Mesendoderm (in vitro differentiated cells): Measurements from ENCODE around the gene FPR2.

Experiments used
- DNase-seq: peaks from one replicate; pipeline ENCODE4 v3.0.0; 2013
- H2AK5ac ChIP-seq: 2 replicates; pipeline ENCODE4 v1.6.1; 2013; ENCODE audit warnings: low read length, inconsistent platforms
- H2BK120ac ChIP-seq: 2 replicates; pipeline ENCODE4 v1.6.1; 2013; ENCODE audit warnings: low read depth, mild to moderate bottlenecking, low read length, moderate library complexity, mixed read lengths
- H2BK15ac ChIP-seq: replicated peaks from 2 replicates; pipeline ENCODE4 v1.6.1; 2013; ENCODE audit warnings: low read depth, mild to moderate bottlenecking, moderate library complexity
- H2BK5ac ChIP-seq: 2 replicates; pipeline ENCODE4 v1.6.1; 2013; ENCODE audit warnings: low read length, inconsistent platforms
- H3K18ac ChIP-seq: 2 replicates; pipeline ENCODE4 v1.6.1; 2013; ENCODE audit warnings: mild to moderate bottlenecking, low read length, mixed read lengths
- H3K23ac ChIP-seq: one replicate; pipeline ENCODE4 v1.6.1; 2013; ENCODE audit warnings: low read length
- H3K27ac ChIP-seq: 2 replicates; pipeline ENCODE4 v1.5.1; 2013; ENCODE audit warnings: low read depth, mild to moderate bottlenecking, inconsistent platforms, low read length, moderate library complexity
- H3K27me3 ChIP-seq: 2 replicates; pipeline ENCODE4 v1.6.1; 2013; ENCODE audit warnings: low read length, control low read depth, mild to moderate bottlenecking, inconsistent platforms; ENCODE audit not compliant: insufficient read depth, poor library complexity
- H3K36me3 ChIP-seq: 2 replicates; pipeline ENCODE4 v1.6.1; 2013; ENCODE audit warnings: low read length, inconsistent platforms; ENCODE audit not compliant: control insufficient read depth, insufficient read depth
- H3K4ac ChIP-seq: one replicate; pipeline ENCODE4 v1.6.1; 2013; ENCODE audit warnings: low read depth, mild to moderate bottlenecking, low read length, moderate library complexity
- H3K4me1 ChIP-seq: 2 replicates; pipeline ENCODE4 v1.6.1; 2013; ENCODE audit warnings: low read depth, low read length, inconsistent platforms; ENCODE audit not compliant: control insufficient read depth
- H3K4me2 ChIP-seq: 2 replicates; pipeline ENCODE4 v1.6.1; 2013; ENCODE audit warnings: low read length
- H3K4me3 ChIP-seq: 2 replicates; pipeline ENCODE4 v1.5.1; 2013; ENCODE audit warnings: mild to moderate bottlenecking, low read length
- H3K56ac ChIP-seq: one replicate; pipeline ENCODE4 v1.6.1; 2013; ENCODE audit warnings: low read length
- H3K79me1 ChIP-seq: 2 replicates; pipeline ENCODE4 v1.6.1; 2013; ENCODE audit warnings: low read length, inconsistent platforms
- H3K79me2 ChIP-seq: 2 replicates; pipeline ENCODE4 v1.6.1; 2013; ENCODE audit warnings: mild to moderate bottlenecking, low read length; ENCODE audit not compliant: control insufficient read depth, insufficient read depth
- H3K9ac ChIP-seq: 2 replicates; pipeline ENCODE4 v1.6.1; 2013; ENCODE audit warnings: low read length, inconsistent platforms
- H4K5ac ChIP-seq: one replicate; pipeline ENCODE4 v1.6.1; 2013; ENCODE audit warnings: low read length
- H4K8ac ChIP-seq: one replicate; pipeline ENCODE4 v1.6.1; 2013; ENCODE audit warnings: low read depth, mild to moderate bottlenecking, control low read depth, low read length, moderate library complexity
- WGBS: extraction: QIAGEN DNeasy Blood & Tissue Kit; methylation state at CpG from one replicate; pipeline ENCODE4 v1.1.7; 2013; ENCODE audit warnings: low lambda C conversion rate, missing lambda C conversion rate; ENCODE audit not compliant: insufficient coverage; ENCODE audit errors: extremely low coverage; 5-methylcytosine and 5-hydroxymethylcytosine counted together

Gene FPR2

GRCh38 chr19:51715850-51716249, 45.1 kb upstream of the FPR2 start:
- Histone ChIP-seq H2BK15ac (no peak overlapping the region), H3K18ac (no peak overlapping the region), H3K79me2 (no peaks in the 10 kb centered on the region), H3K27me3 (peaks cover 6% of the 10 kb centered on the region), H3K23ac (no peak overlapping the region), H2BK120ac (no peak overlapping the region), H3K79me1 (no peaks in the 10 kb centered on the region), H3K4ac (no peak overlapping the region), H2AK5ac (no peak overlapping the region), H3K9ac (no peak overlapping the region), H2BK5ac (no peak overlapping the region), H3K27ac (no peak overlapping the region), H3K4me2 (no peak overlapping the region), H4K8ac (no peak overlapping the region), H3K4me1 (no peaks in the 10 kb centered on the region), H3K4me3 (no peak overlapping the region), H3K56ac (no peak overlapping the region), H4K5ac (no peak overlapping the region), H3K36me3 (no peaks in the 10 kb centered on the region)
- DNase-seq = no peak
- no CpG with 5 or more reads among the region's 3 CpGs for WGBS

- Histone ChIP-seq H3K4me2 (no peak overlapping the region), H3K4me3 (no peak overlapping the region), H3K79me2 (no peaks in the 10 kb centered on the region), H2BK5ac (no peak overlapping the region), H2BK15ac (no peak overlapping the region), H4K5ac (no peak overlapping the region), H3K9ac (no peak overlapping the region), H3K23ac (no peak overlapping the region), H3K4ac (no peak overlapping the region), H3K4me1 (no peaks in the 10 kb centered on the region), H2BK120ac (no peak overlapping the region), H3K36me3 (no peaks in the 10 kb centered on the region), H3K18ac (no peak overlapping the region), H4K8ac (no peak overlapping the region), H3K56ac (no peak overlapping the region), H2AK5ac (no peak overlapping the region), H3K79me1 (no peaks in the 10 kb centered on the region), H3K27ac (no peak overlapping the region), H3K27me3 (peaks cover 6% of the 10 kb centered on the region)
- WGBS = no CpG with 5 or more reads among the region's 11 CpGs
- no peak for DNase-seq
Measured at GRCh38 chr19:51716925-51717324, 44.1 kb upstream of the FPR2 start.

- no CpG with 5 or more reads among the region's 83 CpGs for WGBS
- peaks cover 6% of the 10 kb centered on the region for H3K27me3 ChIP-seq
- no peak overlapping the region for H3K27ac ChIP-seq
Measured at GRCh38 chr19:51719251-51719988, 41.6 kb upstream of the FPR2 start.

DNA sequence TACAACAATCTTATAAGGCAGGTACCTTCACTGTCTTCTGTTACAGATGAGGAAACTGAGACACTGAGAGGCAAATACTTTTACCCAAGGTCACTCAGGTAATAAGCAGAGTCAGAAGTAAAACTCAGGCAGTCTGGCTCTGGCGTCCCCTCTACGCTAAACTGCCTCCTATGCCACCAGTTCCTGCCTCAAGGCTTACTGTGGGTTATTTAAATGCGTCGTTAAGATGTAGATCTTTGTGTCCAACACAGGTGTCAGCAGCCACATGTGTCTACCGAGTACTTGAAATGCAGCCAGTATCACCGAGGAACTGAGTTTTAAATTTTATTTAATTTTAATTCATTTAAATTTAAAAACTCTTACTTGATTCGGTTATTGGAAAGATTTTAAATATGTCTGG, 39.1 kb upstream of the FPR2 start:
- H3K4ac ChIP-seq = no peak overlapping the region
- no peaks in the 10 kb centered on the region for H3K79me2 ChIP-seq
- no peak overlapping the region for H3K4me3 ChIP-seq
- H3K4me1 ChIP-seq = no peaks in the 10 kb centered on the region
- no peak overlapping the region for H3K27ac ChIP-seq
- no peak overlapping the region for H3K9ac ChIP-seq
- peaks cover 6% of the 10 kb centered on the region for H3K27me3 ChIP-seq
- no peak overlapping the region for H3K23ac ChIP-seq
- H3K18ac ChIP-seq = no peak overlapping the region
- no CpG with 5 or more reads among the region's 7 CpGs for WGBS
- H2BK5ac ChIP-seq = no peak overlapping the region
- H3K4me2 ChIP-seq = no peak overlapping the region
- DNase-seq = no peak
- no peaks in the 10 kb centered on the region for H3K36me3 ChIP-seq
- H2BK15ac ChIP-seq = no peak overlapping the region
- no peak overlapping the region for H4K8ac ChIP-seq
- no peak overlapping the region for H4K5ac ChIP-seq
- no peak overlapping the region for H3K56ac ChIP-seq
- H2AK5ac ChIP-seq = no peak overlapping the region
- no peak overlapping the region for H2BK120ac ChIP-seq
- H3K79me1 ChIP-seq = no peaks in the 10 kb centered on the region

More at GRCh38 chr19:51719251-51719988, 41.6 kb upstream of the FPR2 start:
- H3K79me1 ChIP-seq = no peaks in the 10 kb centered on the region
- H2BK120ac ChIP-seq = no peak overlapping the region
- no peaks in the 10 kb centered on the region for H3K36me3 ChIP-seq
- H3K4me3 ChIP-seq = peak overlapping the region; percentile 30
- no peaks in the 10 kb centered on the region for H3K4me1 ChIP-seq
- peak overlapping the region; percentile 66 for H3K23ac ChIP-seq
- peak; percentile 43 for DNase-seq
- H2BK5ac ChIP-seq = no peak overlapping the region
- H3K4me2 ChIP-seq = peak overlapping the region; percentile 92
- peak overlapping the region; percentile 60 for H3K9ac ChIP-seq
- no peak overlapping the region for H3K18ac ChIP-seq
- H2AK5ac ChIP-seq = no peak overlapping the region
- H4K5ac ChIP-seq = no peak overlapping the region
- no peak overlapping the region for H4K8ac ChIP-seq
- peak overlapping the region; percentile 83 for H3K56ac ChIP-seq
- no peaks in the 10 kb centered on the region for H3K79me2 ChIP-seq
- H3K4ac ChIP-seq = no peak overlapping the region
- H2BK15ac ChIP-seq = no peak overlapping the region

- no peak overlapping the region for H2AK5ac ChIP-seq
- no peak overlapping the region for H3K4me3 ChIP-seq
- no peaks in the 10 kb centered on the region for H3K79me1 ChIP-seq
- DNase-seq = no peak
- no peak overlapping the region for H3K18ac ChIP-seq
- no peak overlapping the region for H2BK15ac ChIP-seq
- H3K27ac ChIP-seq = no peak overlapping the region
- no peak overlapping the region for H4K5ac ChIP-seq
- H3K36me3 ChIP-seq = no peaks in the 10 kb centered on the region
- WGBS = no CpG with 5 or more reads among the region's 2 CpGs
- H3K4me2 ChIP-seq = no peak overlapping the region
- H3K23ac ChIP-seq = no peak overlapping the region
- no peaks in the 10 kb centered on the region for H3K79me2 ChIP-seq
- H3K56ac ChIP-seq = no peak overlapping the region
- H2BK120ac ChIP-seq = no peak overlapping the region
- no peak overlapping the region for H2BK5ac ChIP-seq
- H3K27me3 ChIP-seq = peaks cover 6% of the 10 kb centered on the region
- no peak overlapping the region for H3K4ac ChIP-seq
- no peak overlapping the region for H3K9ac ChIP-seq
- H4K8ac ChIP-seq = no peak overlapping the region
- H3K4me1 ChIP-seq = no peaks in the 10 kb centered on the region
Measured at GRCh38 chr19:51722492-51722891, 38.5 kb upstream of the FPR2 start.

DNA sequence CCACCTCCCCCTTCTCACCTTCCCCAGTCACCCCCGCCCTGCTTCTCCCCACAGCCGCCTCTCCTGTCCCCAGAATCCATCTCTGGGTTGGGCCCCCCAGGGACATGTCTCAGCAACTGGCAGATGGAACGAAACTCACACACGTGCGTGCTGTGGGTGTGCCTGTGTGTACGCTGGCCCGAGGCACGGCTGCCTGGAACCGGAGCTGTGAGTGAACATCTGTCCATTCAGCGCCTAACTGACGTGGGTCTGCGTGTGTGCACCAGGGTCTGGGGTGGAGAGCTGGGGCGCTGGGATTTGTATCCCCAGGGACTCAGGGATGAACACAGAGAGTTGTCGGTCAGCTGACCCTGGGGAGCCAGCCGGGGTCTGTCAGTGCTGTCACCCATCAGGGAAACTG, 36.4 kb upstream of the FPR2 start:
- Histone ChIP-seq H3K23ac (no peak overlapping the region), H3K56ac (no peak overlapping the region), H3K9ac (no peak overlapping the region), H3K27me3 (no peaks in the 10 kb centered on the region), H3K4ac (no peak overlapping the region), H4K5ac (no peak overlapping the region), H4K8ac (no peak overlapping the region), H2AK5ac (no peak overlapping the region), H2BK15ac (no peak overlapping the region), H2BK120ac (no peak overlapping the region), H3K4me2 (no peak overlapping the region), H3K36me3 (no peaks in the 10 kb centered on the region), H3K27ac (no peak overlapping the region), H3K18ac (no peak overlapping the region), H3K79me1 (no peaks in the 10 kb centered on the region), H3K4me3 (no peak overlapping the region), H3K79me2 (no peaks in the 10 kb centered on the region), H3K4me1 (no peaks in the 10 kb centered on the region), H2BK5ac (no peak overlapping the region)
- WGBS = no CpG with 5 or more reads among the region's 15 CpGs
- no peak for DNase-seq
